ENCODE data around the gene RAB11FIP4. TPM values are rescaled to one million over a fixed set of nuclear protein-coding genes. Genes with fewer than 3 reads are reported as not detected.

Gene RAB11FIP4
- total RNA-seq, 1 donor from 2014 or later = 1.0 TPM

DNA sequence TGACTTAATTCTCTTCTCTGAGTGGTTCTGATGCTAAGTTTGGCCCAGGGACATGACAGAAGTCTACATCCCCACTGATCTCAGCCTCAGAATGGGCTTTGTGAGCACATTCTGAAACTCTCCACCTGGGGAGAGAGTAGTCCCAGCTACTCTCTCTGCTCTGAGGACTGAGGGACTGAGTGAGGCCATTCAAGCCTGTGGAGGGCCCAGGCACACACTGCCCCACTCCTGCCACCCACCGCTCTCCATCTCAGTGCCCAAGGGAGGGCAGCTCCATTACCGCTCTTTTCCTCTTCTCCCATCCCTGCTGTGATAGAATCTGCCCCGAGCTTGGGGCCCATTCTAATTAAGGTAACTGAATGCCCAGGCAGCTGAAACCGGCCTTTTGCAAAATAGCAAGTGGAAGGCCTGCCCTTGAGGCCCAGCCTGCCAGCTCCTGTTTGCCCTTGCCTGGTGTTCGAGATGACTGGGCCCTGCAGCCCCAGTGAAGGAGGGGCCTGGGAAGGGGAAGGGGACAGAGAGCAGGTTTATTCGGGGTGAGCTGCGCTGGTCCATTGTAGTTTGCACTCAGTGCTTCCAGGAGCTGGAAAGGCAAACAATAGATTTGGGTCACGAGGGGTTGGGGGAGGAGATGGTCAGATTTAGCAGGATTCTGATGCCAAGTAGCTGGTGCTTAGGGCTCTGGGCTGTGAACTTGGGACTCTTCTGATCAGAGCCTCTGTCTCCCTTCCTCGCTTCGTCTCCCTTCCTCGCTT lies 76.2 kb downstream of the RAB11FIP4 start:
- Histone ChIP-seq H3K4me3 (ENCODE audit: low read length in 3 of 3) (no peak overlapping the region), H3K9ac (ENCODE audit: low read depth in 1 of 3, low read length in 3 of 3) (no peak overlapping the region), H3K9me3 (ENCODE audit: control insufficient read depth in 3 of 3, low read length in 3 of 3) (no peaks in the 10 kb centered on the region), H3K36me3 (ENCODE audit: control insufficient read depth in 3 of 3, insufficient read depth in 3 of 3, low read length in 3 of 3) (no peaks in the 10 kb centered on the region), H3K4me1 (ENCODE audit: control insufficient read depth in 3 of 3, insufficient read depth in 3 of 3, low read length in 3 of 3) (no peaks in the 10 kb centered on the region), H3K27ac (ENCODE audit: low read depth, low read length) (no peak overlapping the region), H3K27me3 (ENCODE audit: control insufficient read depth in 3 of 3, insufficient read depth in 3 of 3, low read length in 3 of 3) (peaks cover 0 to 5% (median 5%) of the 10 kb centered on the region in 3 donors)

DNA sequence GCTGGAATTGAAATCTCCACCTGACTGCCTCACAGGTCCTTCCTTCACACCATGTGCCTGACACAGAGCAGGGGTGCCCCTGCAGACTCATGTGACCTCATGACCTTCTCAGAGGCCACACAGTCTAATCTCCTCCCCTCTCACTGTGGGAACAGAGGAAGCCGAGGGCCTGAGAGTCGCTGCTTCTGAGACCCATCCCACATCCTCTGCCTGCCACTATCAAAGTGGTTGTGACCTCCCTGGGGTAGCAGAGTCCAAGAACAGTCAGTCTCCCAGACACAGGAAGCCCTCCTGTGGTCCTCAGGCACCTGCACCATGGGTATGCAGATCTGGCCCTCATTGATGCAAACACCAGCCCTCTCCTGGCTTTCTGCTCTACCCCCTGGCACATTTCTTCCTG lies 78.5 kb downstream of the RAB11FIP4 start:
- Histone ChIP-seq H3K36me3 (ENCODE audit: control insufficient read depth in 3 of 3, insufficient read depth in 3 of 3, low read length in 3 of 3) (no peaks in the 10 kb centered on the region), H3K4me1 (ENCODE audit: control insufficient read depth in 3 of 3, insufficient read depth in 3 of 3, low read length in 3 of 3) (no peaks in the 10 kb centered on the region), H3K9ac (ENCODE audit: low read depth in 1 of 3, low read length in 3 of 3) (no peak overlapping the region), H3K27ac (ENCODE audit: low read depth, low read length) (no peak overlapping the region), H3K9me3 (ENCODE audit: control insufficient read depth in 3 of 3, low read length in 3 of 3) (no peaks in the 10 kb centered on the region), H3K4me3 (ENCODE audit: low read length in 3 of 3) (no peak overlapping the region), H3K27me3 (ENCODE audit: control insufficient read depth in 3 of 3, insufficient read depth in 3 of 3, low read length in 3 of 3) (peaks cover 9 to 12% (median 10%) of the 10 kb centered on the region in 3 donors)

DNA sequence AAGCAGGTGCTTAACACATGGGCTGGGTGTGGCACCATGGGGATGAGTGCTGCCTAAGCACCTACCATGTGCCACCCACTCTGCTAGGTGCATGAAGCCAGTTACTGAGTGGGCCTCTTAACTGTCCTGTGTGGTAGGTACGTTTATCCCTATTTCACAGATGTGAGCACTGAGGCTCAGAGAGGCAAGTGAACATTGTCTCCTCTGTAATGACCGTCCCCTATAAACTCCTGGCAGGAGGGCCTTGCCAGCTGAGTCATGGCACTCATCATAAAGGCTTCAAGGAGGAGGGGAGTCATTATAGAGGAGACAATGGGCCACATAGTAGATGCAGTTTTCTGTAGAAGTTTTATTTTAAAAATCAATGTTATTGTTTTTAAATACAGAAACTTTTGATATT lies 79.1 kb downstream of the RAB11FIP4 start:
- Histone ChIP-seq H3K9ac (ENCODE audit: low read depth in 1 of 3, low read length in 3 of 3) (no peak overlapping the region), H3K36me3 (ENCODE audit: control insufficient read depth in 3 of 3, insufficient read depth in 3 of 3, low read length in 3 of 3) (no peaks in the 10 kb centered on the region), H3K27me3 (ENCODE audit: control insufficient read depth in 3 of 3, insufficient read depth in 3 of 3, low read length in 3 of 3) (peaks cover 9 to 12% (median 10%) of the 10 kb centered on the region in 3 donors), H3K9me3 (ENCODE audit: control insufficient read depth in 3 of 3, low read length in 3 of 3) (no peaks in the 10 kb centered on the region), H3K4me1 (ENCODE audit: control insufficient read depth in 3 of 3, insufficient read depth in 3 of 3, low read length in 3 of 3) (no peaks in the 10 kb centered on the region), H3K27ac (ENCODE audit: low read depth, low read length) (no peak overlapping the region), H3K4me3 (ENCODE audit: low read length in 3 of 3) (no peak overlapping the region)

DNA sequence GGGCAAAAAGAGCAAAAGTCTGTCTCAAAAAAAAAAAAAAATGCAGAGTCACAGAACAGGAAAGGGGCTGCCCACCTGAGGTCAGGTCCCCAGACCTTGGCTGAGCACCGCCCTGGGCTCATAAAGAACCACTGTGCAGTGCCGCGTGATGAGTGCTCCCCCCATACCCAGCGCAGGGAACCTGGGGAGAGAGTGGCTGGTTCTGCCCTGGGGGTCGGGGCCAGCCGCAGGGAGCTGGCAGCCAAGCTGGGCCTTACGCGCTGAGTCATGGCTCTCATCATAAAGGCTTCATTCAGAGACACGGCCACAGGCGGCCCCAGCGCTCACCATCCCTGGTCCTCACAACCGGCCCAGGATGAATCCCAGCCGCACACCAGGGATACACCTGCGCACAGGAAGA lies 80.7 kb downstream of the RAB11FIP4 start:
- Histone ChIP-seq H3K27ac (ENCODE audit: low read depth, low read length) (no peak overlapping the region), H3K9ac (ENCODE audit: low read depth in 1 of 3, low read length in 3 of 3) (no peak overlapping the region), H3K4me1 (ENCODE audit: control insufficient read depth in 3 of 3, insufficient read depth in 3 of 3, low read length in 3 of 3) (no peaks in the 10 kb centered on the region)

DNA sequence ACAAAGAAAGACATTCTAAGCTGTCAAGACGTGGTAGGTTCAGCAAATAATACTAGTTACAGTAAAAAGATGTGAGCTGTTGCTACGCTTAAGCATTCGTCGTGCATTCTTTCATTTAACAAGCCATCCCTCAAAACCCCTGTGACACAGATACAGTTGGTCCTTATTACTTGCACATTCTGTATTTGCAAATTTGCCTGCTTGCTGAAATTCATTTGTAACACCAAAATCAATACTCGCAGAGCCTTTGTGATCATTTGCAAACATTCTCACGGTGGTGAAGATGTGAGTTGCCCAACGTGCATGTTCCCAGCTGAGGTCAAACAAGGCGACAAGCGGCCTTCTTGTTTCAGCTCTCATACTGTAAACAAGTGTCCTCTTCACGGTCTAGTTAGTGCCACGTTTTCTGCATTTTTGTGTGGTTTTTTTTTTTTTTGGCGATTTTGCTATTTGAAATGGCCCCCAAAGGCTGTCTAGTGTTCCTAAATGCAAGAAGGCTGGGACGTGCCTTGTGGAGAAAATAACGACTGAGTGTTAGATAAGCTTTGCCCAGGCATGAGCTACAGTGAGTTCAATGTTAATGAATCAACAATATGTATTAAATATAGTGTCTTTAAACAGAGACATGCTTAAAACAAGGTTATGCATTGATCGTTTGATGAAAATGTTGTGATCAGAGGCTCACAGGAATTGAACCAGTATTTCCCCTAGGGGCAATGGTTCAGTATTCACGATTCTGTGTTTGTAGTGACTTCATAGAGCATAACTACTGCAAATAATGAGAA lies 84.1 kb downstream of the RAB11FIP4 start:
- no peak overlapping the region for H3K4me3 ChIP-seq (ENCODE audit: low read length in 3 of 3)
- H3K27me3 ChIP-seq (ENCODE audit: control insufficient read depth in 3 of 3, insufficient read depth in 3 of 3, low read length in 3 of 3) = peaks cover 9 to 28% (median 23%) of the 10 kb centered on the region in 3 donors
- no peak overlapping the region for H3K9ac ChIP-seq (ENCODE audit: low read depth in 1 of 3, low read length in 3 of 3)
- H3K4me1 ChIP-seq (ENCODE audit: control insufficient read depth in 3 of 3, insufficient read depth in 3 of 3, low read length in 3 of 3) = no peaks in the 10 kb centered on the region
- no peak overlapping the region for H3K27ac ChIP-seq (ENCODE audit: low read depth, low read length)
- H3K9me3 ChIP-seq (ENCODE audit: control insufficient read depth in 3 of 3, low read length in 3 of 3) = no peaks in the 10 kb centered on the region
- no peaks in the 10 kb centered on the region for H3K36me3 ChIP-seq (ENCODE audit: control insufficient read depth in 3 of 3, insufficient read depth in 3 of 3, low read length in 3 of 3)

More for the DNA sequence above, 80.7 kb downstream of the RAB11FIP4 start:
- H3K9me3 ChIP-seq (ENCODE audit: control insufficient read depth in 3 of 3, low read length in 3 of 3) = no peaks in the 10 kb centered on the region
- no peak overlapping the region for H3K4me3 ChIP-seq (ENCODE audit: low read length in 3 of 3)
- H3K36me3 ChIP-seq (ENCODE audit: control insufficient read depth in 3 of 3, insufficient read depth in 3 of 3, low read length in 3 of 3) = no peaks in the 10 kb centered on the region
- peaks cover 9 to 18% (median 16%) of the 10 kb centered on the region in 3 donors for H3K27me3 ChIP-seq (ENCODE audit: control insufficient read depth in 3 of 3, insufficient read depth in 3 of 3, low read length in 3 of 3)

DNA sequence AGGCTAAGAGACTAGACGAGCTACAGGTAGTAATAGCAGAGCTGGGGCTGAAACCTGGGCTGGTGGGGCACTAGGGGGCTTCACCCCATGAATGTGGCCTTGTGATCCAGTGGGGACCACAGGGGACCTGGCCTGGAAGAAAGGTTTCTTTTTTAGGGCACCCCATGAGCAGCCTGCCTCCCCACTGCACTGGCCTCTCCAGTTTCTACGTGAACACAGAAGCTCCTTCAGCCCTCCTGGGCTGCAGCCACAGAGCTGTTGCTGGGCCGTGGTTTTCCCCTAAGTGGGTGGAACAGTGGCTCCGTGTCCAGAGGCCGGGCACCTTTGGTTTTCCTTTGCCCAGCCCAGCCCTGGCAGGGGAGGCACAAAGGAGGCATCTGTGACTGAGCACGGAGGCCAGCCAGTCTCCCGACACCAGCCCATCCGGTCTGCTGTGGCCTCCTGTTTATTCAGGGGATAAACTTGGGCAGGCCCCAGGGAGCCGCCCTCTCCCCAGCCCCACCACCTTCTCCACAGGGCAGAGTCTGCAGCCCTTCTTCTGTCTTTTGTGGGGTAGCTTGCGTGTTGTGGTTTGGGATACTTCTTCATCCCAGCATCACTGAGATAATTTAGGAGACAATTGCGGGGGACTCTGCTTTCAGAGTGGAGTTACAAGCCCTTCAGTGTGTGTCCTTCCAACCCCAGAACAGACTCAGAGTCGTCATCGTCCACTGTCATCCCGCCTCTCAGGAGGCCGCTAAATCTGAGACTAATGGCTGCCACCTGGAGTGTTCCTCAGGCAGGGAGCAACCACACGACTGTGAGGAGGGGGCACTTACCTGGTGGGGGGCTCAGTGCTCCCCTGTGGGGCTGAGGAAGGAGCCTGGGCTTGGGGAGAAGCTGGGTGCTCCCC lies 85.3 kb downstream of the RAB11FIP4 start:
- no peak overlapping the region for H3K27ac ChIP-seq (ENCODE audit: low read depth, low read length)
- no peaks in the 10 kb centered on the region for H3K36me3 ChIP-seq (ENCODE audit: control insufficient read depth in 3 of 3, insufficient read depth in 3 of 3, low read length in 3 of 3)
- no peaks in the 10 kb centered on the region for H3K4me1 ChIP-seq (ENCODE audit: control insufficient read depth in 3 of 3, insufficient read depth in 3 of 3, low read length in 3 of 3)
- no peak overlapping the region for H3K9ac ChIP-seq (ENCODE audit: low read depth in 1 of 3, low read length in 3 of 3)
- no peak overlapping the region for H3K4me3 ChIP-seq (ENCODE audit: low read length in 3 of 3)
- H3K9me3 ChIP-seq (ENCODE audit: control insufficient read depth in 3 of 3, low read length in 3 of 3) = no peaks in the 10 kb centered on the region
- peaks cover 9 to 32% (median 23%) of the 10 kb centered on the region in 3 donors for H3K27me3 ChIP-seq (ENCODE audit: control insufficient read depth in 3 of 3, insufficient read depth in 3 of 3, low read length in 3 of 3)

DNA sequence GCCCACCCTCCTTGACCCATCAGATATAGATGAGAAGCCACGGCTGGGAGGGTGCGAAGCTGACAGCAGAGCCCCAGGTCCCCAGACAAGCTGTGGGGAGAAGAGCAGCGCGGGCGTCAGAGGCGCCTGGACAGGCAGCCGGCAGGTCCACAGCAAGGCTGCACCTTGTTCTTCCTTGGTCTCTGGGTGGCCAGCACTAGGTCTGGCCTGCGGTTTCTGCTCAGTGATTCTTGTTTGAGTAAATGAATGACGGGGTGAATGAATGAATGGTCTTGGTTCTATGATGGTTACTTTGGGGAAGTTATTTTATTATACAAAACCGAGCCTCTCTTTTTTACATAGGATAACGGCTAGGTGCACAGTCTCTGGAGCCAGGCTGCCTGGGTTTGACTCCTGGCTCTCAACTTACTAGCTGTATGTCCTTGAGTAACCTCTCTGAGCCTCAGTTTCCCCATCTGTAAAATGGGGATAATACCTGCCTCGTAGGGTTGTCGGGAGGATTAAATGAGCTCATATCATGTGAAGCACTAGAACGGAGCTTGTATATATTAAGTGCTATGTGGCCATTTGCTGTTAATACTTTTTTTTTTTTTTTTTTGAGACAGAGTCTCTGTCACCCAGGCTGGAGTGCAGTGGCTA lies 86.1 kb downstream of the RAB11FIP4 start:
- Histone ChIP-seq H3K36me3 (ENCODE audit: control insufficient read depth in 3 of 3, insufficient read depth in 3 of 3, low read length in 3 of 3) (no peaks in the 10 kb centered on the region), H3K27ac (ENCODE audit: low read depth, low read length) (no peak overlapping the region), H3K4me1 (ENCODE audit: control insufficient read depth in 3 of 3, insufficient read depth in 3 of 3, low read length in 3 of 3) (no peaks in the 10 kb centered on the region), H3K9ac (ENCODE audit: low read depth in 1 of 3, low read length in 3 of 3) (no peak overlapping the region), H3K4me3 (ENCODE audit: low read length in 3 of 3) (no peak overlapping the region), H3K9me3 (ENCODE audit: control insufficient read depth in 3 of 3, low read length in 3 of 3) (no peaks in the 10 kb centered on the region), H3K27me3 (ENCODE audit: control insufficient read depth in 3 of 3, insufficient read depth in 3 of 3, low read length in 3 of 3) (peaks cover 4 to 27% (median 23%) of the 10 kb centered on the region in 3 donors)

DNA sequence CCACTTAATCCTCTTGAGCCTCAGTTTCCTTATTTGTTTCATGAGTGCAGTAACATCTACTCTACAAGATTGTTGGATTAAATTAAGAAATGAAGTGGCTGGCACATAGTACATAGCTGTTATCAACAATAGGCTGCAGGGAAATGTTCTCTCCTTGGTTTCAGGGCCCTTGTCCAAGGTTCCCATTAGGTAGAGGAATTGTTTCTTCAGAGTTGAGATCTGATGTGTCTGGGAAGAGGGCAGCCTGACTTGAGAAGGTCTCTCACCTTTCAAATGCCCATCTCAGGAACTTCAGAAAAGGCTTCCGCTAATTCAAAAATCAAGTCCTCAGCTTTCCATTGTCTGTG lies 87.6 kb downstream of the RAB11FIP4 start:
- H3K27ac ChIP-seq (ENCODE audit: low read depth, low read length) = no peak overlapping the region
- no peak overlapping the region for H3K9ac ChIP-seq (ENCODE audit: low read depth in 1 of 3, low read length in 3 of 3)
- no peak overlapping the region for H3K4me3 ChIP-seq (ENCODE audit: low read length in 3 of 3)
- no peaks in the 10 kb centered on the region for H3K4me1 ChIP-seq (ENCODE audit: control insufficient read depth in 3 of 3, insufficient read depth in 3 of 3, low read length in 3 of 3)
- H3K36me3 ChIP-seq (ENCODE audit: control insufficient read depth in 3 of 3, insufficient read depth in 3 of 3, low read length in 3 of 3) = no peaks in the 10 kb centered on the region
- H3K27me3 ChIP-seq (ENCODE audit: control insufficient read depth in 3 of 3, insufficient read depth in 3 of 3, low read length in 3 of 3) = peaks cover 0 to 20% (median 14%) of the 10 kb centered on the region in 3 donors
- no peaks in the 10 kb centered on the region for H3K9me3 ChIP-seq (ENCODE audit: control insufficient read depth in 3 of 3, low read length in 3 of 3)

DNA sequence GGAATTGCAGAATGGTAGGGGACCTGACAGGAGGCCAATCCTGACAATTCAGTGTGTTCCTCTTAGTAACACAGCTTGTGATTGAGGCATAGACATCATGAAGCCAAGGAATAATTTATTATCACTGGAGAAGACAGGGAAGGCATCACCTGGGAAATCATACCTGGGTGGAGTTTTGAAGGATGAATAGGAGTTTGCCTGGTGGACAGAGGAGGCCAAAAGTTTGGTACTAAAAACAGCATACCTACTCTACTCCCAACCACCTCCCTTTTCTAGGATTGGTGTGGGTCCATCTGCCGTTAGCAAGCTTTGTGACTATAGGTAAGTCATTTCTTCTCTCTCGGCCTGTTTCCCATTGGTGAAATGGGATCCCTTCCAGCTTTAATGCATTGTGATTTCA lies 88.0 kb downstream of the RAB11FIP4 start:
- no peaks in the 10 kb centered on the region for H3K4me1 ChIP-seq (ENCODE audit: control insufficient read depth in 3 of 3, insufficient read depth in 3 of 3, low read length in 3 of 3)
- no peak overlapping the region for H3K4me3 ChIP-seq (ENCODE audit: low read length in 3 of 3)
- no peak overlapping the region for H3K9ac ChIP-seq (ENCODE audit: low read depth in 1 of 3, low read length in 3 of 3)
- H3K27ac ChIP-seq (ENCODE audit: low read depth, low read length) = no peak overlapping the region
- H3K36me3 ChIP-seq (ENCODE audit: control insufficient read depth in 3 of 3, insufficient read depth in 3 of 3, low read length in 3 of 3) = no peaks in the 10 kb centered on the region
- H3K27me3 ChIP-seq (ENCODE audit: control insufficient read depth in 3 of 3, insufficient read depth in 3 of 3, low read length in 3 of 3) = peaks cover 0 to 20% (median 14%) of the 10 kb centered on the region in 3 donors
- no peaks in the 10 kb centered on the region for H3K9me3 ChIP-seq (ENCODE audit: control insufficient read depth in 3 of 3, low read length in 3 of 3)
